ENCODE measurements around the gene CPEB1.
"Not testable (repeated sequence)": the region's sequence is repeated elsewhere in the genome, so short reads cannot be mapped to it uniquely, and the experiment has no call there.

The CPEB1 gene

DNA sequence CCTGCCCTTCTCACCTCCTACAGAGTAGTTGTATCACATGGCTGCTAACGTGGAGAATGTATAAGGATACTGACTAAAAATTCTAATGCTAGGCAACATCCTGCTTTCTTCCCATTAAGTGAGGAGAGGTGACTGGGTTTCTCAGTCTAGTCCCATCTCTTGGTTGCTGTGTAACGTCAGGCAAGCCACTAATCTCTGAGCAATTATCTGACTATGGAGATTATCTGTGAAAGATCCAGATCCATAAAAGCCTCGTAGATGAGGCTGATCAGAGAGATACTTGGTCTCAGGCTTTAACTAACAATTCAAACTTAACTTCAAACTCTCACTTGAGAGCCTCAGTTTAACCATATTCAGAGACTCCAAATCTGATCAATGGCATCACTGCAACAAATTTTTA, 102.2 kb downstream of the CPEB1 start:
- no peak for DNase-seq (ENCODE audit: low spot score)

DNA sequence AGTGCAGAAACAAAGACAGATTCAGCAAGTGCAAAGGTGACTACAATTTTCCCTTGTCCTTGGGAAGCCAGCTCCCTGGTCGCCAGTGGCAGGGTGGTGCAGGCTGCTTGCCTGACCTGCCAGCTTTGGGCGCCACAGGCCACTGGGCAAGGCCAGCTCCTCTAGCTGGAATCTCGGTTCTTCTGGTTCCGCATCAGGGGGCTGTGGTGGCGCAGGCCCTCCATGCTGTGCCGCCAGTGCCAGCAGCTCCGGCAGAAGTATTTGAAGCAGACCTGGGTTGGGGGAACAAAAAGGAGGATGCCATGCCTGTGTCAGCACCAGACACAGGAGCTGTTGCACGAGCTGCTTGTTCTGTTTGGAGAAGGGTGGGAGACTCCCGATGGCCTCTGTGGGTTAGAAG, 102.7 kb downstream of the CPEB1 start:
- no peak for DNase-seq (ENCODE audit: low spot score)

GRCh38 chr15:82543160-82543559, 104.0 kb downstream of the CPEB1 start:
- no peak for DNase-seq (ENCODE audit: low spot score)

DNA sequence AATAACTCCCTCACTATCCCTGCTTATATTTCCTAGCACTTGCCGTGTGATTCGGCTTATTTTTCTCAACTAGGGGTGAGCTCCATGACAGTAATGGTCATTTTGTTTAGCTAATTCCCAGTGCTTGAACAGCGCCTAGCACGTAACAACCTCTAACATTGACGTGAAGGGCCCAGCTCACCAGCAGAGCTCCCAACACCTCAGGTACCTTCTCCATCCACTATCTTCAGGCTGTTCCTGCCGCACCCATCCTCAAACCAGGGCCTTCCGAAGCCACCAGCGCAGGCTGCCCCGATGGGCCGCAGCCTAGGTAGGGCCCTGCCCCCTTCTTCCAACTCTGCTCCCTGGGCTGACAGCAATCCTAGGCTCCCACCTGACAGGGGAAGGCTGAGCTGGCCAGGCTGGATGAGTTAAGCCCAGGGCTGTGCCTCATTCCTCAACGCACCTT, 106.2 kb downstream of the CPEB1 start:
- peak; percentile 34 for DNase-seq (ENCODE audit: low spot score)

DNA sequence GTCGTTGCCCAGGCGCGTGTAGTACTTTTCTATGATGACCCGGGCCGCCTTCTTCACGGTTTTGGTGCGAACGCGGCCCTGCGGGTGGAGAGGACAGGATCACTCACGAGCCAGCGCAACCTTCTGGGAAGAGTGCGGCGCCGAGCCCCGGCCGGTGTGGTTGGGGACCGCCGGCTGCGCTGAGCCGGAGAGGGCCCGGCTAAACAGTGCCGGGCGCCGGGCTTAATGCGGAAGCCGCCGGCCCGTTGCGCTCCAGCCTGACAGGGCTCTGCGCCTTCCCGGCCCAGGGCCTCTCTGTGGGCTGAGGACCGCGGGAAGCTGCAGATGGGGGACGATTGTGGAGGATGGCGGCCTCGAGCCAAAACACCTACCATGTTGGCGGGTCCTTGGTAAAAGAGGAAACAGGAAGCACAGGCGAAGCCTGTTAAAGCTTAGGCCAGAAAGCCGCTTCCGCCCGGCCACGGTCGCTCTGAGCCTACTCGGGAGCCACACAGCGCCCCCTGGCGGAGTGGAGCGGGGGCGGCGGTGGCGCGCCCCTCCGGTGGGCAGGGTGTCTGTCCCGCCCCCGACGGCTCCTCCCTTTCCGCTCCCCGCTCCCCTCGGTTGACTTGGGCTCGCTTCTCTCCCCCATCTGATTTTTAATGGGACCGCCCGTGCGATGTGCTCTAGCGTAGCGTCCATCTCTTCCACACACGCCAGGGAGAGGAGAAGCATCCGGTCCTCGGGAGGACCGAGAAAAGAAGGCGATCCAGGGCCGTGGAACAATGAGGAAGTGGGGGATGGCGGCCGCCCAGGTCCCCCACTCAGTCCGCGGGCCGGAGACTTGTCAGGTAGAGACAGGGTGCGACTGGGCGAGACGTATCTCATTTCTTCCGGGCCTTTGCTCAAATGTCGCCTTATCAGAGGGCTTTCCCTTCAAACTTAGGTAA, 106.8 kb downstream of the CPEB1 start, which contains the start of gene RPS17:
TSS of gene RPS17 (minus strand) at position 403 of the 929 bp plus-strand sequence. CDS start at position 374, 29 bp downstream.
- DNase-seq (ENCODE audit: low spot score), result peak; percentile 94

DNA sequence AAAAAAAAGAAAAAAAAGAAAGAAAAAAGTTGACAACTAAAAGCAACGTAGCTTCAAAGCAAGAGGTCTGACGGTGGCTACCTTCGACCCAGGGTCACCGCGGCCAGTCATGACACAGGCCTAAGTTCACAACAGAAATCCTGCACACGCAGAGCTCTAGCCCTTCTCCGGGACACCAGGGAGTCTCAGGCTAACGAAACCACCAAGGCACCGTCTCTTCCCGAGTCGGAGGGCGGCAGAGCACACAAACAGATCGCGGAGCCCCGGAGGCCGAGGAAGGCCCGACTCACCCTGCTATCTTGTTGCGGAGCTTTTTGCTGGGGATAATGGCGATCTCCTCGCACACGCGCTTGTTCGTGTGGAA, 107.5 kb downstream of the CPEB1 start:
- DNase-seq (ENCODE audit: low spot score), result peak; percentile 21

DNA sequence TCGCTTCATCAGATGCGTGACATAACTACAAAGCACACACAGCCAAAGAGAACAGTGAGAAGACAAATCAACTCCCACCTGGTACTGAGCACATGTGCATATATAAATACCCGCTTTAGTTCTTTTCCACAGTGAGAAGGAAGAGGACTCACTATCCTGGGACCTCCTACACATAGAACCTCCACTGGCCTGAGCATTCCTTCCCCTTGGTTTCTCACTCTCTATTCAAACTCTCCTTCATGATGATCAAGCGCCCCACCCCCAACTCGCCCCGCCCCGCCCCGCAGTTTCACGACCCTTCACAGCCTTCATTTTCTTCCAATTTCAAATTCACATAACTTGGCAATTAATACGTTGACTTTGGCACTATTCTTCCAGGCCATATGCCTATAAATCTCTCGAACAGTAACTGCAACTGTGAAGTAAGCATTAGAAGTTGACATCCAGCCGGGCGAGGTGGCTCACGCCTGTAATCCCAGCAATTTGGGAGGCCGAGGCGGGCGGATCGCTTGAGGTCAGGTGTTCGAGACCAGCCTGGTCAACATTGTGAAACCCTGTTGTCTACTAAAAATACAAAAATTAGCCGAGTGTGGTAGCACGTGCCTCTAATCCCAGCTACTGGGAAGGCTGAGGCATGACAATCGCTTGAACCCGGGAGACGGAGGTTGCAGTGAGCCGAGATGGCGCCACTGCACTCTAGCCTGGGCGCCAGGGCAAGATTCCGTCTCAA, 108.0 kb downstream of the CPEB1 start:
- DNase-seq (ENCODE audit: low spot score), result no peak

DNA sequence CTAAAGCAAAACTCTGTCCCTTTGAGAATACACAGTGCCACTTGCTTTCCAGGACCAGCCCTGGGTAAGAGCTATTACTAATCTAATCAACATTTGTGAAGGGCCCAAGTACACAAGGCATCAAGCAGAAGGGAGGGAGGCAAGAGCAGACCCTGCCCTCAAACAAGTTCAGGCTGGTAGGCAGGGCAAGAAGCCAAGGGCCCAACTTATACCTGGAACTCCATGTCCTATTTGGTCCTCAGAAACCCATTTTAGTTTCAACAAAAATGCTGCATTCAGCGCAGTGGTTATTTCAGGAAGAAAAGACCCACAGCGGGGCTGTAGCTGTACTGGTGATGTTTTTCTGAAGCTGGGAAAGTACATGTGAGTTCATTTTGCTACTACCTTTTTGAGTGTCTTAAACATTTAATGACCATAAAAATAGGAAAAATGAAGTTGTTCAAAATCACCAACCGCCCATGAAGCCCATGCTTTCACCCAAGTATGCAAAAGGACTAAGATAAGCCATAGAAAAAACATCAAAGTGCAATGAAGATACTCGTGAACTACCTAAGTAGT, 109.7 kb downstream of the CPEB1 start:
- DNase-seq (ENCODE audit: low spot score), result no peak

- DNase-seq (ENCODE audit: low spot score), result no peak
These were observed 110.5 kb downstream of the CPEB1 start for GRCh38 chr15:82536409-82537350.

DNA sequence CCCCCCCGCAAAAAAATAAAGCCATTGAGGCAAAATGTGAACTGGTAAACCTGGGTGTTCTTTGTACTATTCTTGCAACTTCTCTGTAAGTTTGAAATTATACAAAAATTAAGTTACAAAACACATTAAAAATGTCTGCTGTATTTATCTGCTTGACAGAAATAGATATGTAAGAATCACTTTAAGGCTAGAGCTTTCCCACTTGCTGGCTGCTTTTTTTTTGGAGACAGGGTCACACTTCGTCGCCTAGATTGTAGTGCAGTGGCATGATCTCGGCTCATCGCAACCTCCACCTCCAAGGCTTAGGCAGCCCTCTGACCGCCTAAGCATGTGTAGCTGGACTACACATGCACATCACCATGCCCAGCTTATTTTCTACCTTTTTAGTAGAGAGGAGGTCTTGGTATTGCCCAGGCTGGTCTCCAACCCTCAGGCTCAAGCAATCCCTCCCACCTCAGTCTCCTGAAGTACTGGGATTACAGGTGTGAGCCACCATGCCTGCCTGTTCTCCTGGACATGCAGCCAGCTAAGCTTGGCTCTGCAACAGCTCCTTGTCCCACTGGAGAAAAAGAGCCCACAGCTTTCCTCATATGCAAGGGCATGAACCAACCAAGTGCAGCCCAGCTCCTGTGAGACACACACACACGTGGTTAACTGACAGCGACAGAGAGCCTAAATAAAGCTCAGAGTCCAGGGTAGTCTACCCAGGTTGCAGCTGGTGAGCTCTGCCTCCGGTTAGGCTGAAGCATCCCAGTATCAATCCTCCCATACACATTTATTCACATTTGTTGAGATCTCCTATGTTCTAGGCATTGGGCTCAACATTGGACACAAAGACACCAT, 111.4 kb downstream of the CPEB1 start:
- no peak for DNase-seq (ENCODE audit: low spot score)

DNA sequence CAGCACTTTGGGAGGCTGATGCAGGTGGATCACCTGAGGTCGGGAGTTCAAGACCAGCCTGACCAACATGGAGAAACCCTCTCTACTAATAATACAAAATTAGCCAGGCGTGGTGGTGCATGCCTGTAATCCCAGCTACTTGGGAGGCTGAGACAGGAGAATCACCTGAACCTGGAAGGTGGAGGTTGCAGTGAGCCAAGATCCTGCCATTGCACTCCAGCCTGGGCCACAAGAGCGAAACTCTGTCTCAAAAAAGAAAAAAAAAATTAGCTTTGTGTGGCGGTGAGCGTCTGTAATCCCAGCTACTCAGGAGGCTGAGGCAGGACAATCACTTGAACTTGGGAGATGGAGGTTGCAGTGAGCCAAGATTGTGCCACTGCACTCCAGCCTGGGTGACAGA, 112.0 kb downstream of the CPEB1 start:
- DNase-seq (ENCODE audit: low spot score), result not testable (repeated sequence)

- not testable (repeated sequence) for DNase-seq (ENCODE audit: low spot score)
These were observed 112.7 kb downstream of the CPEB1 start for GRCh38 chr15:82534457-82534861.

GRCh38 chr15:82533801-82534200, 113.4 kb downstream of the CPEB1 start:
- DNase-seq (ENCODE audit: low spot score), result no peak

- DNase-seq (ENCODE audit: low spot score), result no peak
These were observed 114.1 kb downstream of the CPEB1 start for GRCh38 chr15:82532991-82533481.

- DNase-seq (ENCODE audit: low spot score), result no peak
These were observed 114.7 kb downstream of the CPEB1 start for GRCh38 chr15:82532383-82532990.

- no peak for DNase-seq (ENCODE audit: low spot score)
These were observed 115.4 kb downstream of the CPEB1 start for GRCh38 chr15:82531496-82532382.

DNA sequence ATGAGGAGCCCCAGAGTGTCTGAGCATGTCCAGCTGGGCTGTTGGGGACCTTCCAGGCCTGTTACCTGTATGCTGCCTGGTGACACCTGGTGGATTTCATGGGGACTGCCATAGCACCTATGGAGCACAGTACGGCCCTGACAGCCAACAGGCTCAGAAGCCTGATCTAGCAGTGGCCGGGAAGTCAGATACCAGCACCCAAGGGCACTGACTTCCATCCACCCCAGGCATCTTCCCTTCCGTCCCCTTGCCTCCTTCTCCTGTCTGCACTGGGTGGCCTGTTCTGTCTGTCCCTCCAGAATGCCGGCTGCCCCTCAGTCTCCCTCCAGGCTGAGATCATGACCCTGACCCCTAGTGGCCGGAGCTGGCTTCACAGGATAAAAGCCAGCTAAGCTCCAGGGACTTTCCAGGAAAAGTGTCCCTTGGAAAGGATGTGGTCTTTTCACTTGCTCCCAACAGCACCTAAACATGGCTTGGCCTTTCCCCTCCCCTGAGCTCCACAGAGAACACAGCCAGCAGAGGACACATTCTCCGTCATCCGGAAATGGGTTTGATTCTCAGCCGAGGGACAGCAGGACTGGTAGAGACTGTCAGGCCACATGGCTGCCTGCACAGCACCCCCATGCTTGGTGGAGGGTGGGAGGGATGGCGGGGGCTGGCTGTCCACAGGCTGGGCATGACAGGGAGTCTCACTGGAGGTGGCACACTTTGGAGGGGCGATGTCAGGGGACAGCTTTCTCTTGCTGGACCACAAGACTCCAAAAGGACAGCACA, 116.4 kb downstream of the CPEB1 start:
- peak; percentile 67 for DNase-seq (ENCODE audit: low spot score)

DNA sequence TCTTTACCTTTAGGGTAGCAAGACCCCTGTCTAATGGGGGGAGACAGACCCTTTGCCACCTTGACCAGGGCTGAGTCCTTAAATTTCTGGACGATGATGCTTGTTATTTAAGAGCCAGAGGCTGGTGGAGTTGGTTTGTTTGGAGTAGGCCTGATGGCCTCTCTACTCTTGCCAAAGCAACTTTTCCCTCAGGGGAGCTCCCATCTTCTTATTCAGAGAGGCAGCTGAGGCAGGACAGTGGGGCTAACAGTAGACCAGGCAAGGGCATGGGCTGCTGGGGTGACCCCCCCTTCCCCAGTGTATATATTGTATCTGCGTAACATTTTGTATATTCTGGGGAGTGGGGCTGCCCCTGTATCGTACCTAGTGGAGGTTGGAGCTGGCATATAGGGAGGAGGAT, 117.2 kb downstream of the CPEB1 start:
- no peak for DNase-seq (ENCODE audit: low spot score)

Measured in Ammon's horn (tissue), 1 donor.